ENCODE measurements around the gene ELP1.

DNA sequence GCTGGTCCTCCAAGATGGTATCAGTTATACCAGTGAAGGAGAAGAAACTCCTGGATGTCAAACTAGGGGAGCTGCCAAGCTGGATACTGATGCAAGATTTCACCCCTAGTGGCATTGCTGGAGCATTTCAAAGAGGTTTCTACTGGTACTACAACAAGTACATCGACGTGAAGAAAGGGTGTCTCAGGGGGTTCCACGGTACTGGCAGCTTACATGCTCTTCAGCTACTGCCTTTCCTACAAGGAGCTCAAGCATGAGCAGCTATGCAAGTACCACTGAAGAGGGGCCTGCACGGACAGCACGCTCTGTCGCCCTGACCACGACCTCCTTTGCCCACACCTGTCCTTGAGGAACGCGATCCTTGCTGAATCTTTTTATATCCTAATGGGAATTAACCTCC, 97.6 kb downstream of the ELP1 start:
- no peak for TF ChIP-seq CTCF (conservative IDR thresholded peaks at IDR 0.05; ENCODE audit: low read depth, low read length)
- no peak for TF ChIP-seq EZH2phosphoT487 (IDR thresholded peaks at IDR 0.05; ENCODE audit: borderline replicate concordance, low read length)

All from PC-3 (cell line).